HG03045 (cell line): ENCODE data around the gene PHF24.
"Not testable (repeated sequence)": the region's sequence is repeated elsewhere in the genome, so short reads cannot be mapped to it uniquely, and the experiment has no call there.

Experiments used
- ATAC-seq: cut with Tn5 transposase; IDR thresholded peaks from one replicate; pipeline ENCODE4 v1.9.1; 2021; ENCODE audit warnings: mild to moderate bottlenecking, moderate library complexity; ENCODE audit not compliant: unreplicated experiment

The PHF24 gene

DNA sequence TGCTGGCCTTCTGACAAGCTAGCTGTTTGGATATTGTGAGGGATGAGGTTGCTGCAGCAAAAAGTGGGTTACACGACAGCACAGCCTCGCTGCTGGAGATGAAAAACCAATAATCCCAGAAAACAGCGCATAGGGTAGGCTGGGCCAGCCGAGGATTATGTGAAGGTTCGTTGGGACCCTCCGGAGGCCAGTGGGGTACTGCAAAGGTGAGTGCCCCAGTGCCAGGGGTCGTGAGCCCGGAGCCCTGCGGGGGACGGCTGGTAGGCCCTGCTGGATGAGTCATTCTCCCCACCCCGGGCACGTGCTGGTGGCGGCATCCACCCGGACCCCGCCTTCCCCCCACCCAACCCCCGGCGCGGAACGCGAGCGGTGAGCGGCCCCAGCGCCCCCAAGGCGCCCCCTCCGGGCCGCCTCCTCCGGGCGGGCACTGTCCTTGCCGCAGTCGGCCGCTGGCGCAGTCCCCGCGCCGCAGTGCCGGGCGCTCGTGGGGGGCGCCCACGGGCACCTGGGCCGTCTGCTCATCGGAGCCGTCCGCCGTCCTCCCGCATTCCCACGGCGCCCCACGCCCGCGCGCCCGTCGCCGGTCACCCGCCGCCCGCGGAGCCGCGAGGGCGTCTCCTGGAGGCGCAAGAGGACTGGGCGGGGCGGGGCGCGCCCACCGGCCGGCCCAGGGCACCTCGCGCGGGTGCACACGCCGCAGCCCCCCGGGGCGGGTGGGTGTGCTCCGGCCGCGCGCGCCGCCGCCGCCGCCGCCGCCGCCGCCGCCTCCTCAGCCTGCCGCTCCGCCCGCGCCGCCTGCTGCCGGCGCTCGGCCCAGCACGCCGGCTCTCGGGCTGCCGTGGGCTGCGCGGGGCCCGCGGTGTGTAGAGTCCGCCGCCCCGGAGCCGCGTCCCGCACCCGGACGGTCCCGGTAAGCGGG lies at the start of gene PHF24:
Gene PHF24, plus strand, starts transcription at position 794 of the 919 bp plus-strand sequence. CDS start 13,014 bp downstream, outside the sequence.
- ATAC-seq = no peak

- ATAC-seq = no peak
Measured at GRCh38 chr9:34927061-34927460, 31.0 kb upstream of the PHF24 start.

DNA sequence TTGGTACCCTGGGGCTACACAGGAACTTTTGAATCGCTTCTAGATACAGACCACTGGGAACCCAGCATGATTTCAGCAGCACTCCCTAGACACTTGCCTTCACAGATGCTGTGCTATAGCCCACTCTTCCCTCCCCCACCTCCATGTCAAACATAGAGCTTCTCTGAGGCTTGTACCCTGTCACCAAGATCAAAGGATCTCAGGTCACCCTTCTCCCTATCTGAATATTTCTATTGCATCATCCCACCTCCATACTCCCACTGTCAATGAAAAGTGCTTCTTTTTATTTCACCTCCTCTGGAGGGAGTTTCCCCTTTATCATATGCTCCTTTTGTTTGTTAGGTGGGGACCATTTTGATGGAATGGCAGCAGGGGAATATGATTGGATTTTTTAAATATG lies 29.2 kb upstream of the PHF24 start:
- no peak for ATAC-seq

GRCh38 chr9:34929506-34930102 lies 28.5 kb upstream of the PHF24 start:
- no peak for ATAC-seq

DNA sequence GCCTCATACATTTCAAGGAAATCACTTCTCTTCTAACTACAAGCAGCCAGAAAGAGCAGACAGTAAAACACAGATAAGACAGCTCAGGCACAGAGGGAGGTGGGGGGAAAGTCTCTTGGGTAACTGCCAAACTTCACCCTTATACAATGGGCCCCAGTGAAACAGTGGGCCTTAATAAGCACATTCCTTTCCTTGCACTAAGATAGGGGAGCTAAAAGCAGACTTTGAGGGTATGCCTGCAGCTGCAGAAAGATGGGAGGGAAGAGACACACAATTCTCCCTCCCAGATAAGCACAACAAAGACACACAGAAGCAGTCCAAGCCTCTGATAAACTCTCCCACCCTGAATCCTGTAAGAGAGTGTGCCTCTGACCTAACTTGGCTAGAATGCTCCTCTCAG lies 18.1 kb upstream of the PHF24 start:
- ATAC-seq = not testable (repeated sequence)

DNA sequence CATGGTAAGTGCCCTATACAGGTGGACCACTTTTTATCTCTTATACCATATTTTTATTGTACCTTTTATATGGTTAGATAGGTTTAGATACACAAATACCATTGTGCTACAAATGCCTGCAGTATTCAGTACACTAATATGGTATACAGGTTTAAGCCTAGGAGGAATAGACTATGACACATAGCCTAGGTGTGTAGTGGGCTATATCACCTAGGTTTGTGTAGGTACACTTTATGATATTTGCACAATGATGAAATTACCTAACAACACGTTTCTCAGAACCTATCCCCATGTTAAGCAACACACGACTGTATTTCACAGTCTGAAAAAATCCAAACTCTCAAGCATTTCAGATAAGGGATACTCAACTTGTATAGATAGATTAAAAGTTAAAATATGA lies 9.6 kb upstream of the PHF24 start:
- no peak for ATAC-seq

- no peak for ATAC-seq
Measured at GRCh38 chr9:34954225-34954624, 3.9 kb upstream of the PHF24 start.

DNA sequence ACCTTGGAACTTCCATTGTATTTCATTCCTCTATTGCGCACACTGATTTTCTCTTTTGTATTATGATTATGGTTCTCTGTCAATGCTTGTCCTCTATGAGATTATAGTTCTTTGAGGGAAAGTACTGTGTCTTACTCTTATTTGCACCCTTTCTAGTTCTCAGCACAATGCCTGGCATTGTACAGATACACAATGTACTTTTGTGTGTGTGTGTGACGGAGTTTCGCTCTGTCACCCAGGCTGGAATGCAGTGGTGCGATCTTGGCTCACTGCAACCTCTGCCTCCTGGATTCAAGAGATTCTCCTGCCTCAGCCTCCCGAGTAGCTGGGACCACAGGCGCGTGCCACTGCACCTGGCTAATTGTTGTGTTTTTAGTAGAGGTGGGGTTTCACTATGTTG lies 2.0 kb upstream of the PHF24 start:
- not testable (repeated sequence) for ATAC-seq

DNA sequence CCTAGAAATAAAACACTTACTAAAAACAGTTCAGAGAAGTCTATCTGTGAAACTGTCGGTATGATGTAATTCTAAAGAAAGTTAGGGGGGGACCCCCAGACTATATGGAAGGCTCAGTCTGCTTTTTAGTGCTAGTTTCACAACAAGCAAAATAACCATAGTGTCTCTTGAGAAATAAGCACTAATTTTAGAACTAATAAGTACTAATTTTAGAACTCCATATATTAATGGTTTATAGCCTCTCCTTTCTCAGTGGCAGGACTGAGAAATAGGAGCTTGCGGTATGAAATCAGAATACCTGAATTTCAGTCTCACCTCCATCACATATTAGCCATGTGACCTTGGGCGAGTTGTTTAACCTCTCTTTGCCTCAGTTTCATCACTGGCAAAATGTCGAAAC lies 1.4 kb upstream of the PHF24 start:
- no peak for ATAC-seq

GRCh38 chr9:34958411-34958982 lies 412 bp downstream of the PHF24 start:
- no peak for ATAC-seq

DNA sequence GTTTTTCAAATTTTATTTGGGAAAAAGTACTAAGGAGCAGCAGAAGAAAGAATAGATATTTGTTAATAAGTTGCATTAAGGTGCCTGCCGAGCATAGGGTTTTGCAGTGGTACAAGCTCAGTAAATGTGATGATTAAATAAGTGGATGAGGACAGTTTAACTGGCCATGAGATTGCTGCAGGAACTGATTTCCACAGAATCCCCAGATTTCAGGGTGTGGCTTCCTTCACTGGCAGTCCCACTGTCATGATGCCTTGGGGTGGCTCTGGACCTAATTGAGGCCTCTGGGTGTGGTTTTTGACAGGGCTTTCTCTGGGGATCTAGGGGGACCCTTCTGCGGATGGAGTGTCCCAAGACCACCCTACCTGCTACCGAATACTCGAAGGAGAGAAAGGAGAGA lies 1.4 kb downstream of the PHF24 start:
- ATAC-seq = no peak

GRCh38 chr9:34961574-34962490 lies 3.7 kb downstream of the PHF24 start:
- no peak for ATAC-seq

DNA sequence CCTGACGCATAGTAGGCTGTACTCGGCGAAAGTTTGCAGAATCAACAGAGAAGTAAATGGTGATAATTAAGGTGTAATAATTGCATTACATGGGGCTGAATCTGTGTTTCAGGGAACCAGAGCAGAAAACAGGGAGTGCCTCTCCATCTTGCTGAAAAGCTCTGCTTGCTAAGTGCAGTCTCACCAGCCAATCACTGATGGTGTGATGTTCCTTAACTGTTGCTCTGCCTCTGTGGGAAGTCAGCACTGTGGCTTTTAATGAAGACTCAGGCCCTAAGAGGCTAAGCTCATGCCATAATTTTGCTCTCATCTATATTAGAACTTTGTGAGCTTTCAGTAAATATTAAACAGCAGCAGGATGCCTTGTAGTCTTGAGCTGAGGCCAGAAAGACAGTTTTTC lies 4.5 kb downstream of the PHF24 start:
- ATAC-seq = no peak

DNA sequence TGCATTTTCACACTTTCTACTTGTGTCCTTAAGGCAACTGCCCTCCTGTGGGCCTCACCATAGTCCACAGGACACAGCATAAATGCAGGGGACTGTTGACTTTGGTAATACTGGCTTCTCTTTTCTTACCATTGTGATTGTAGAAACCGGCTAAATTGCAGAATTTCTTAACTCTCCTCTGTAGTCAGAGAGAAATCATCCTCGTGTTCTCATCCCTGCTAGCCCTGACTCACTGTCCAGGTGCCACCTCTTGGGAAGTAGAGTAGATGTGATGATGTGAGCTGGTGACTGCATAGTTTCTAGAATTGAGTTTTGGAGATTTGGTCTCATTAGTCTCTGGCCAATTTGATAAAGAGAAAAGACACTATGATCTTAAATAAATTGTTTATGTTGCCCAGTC lies 5.5 kb downstream of the PHF24 start:
- ATAC-seq = no peak

DNA sequence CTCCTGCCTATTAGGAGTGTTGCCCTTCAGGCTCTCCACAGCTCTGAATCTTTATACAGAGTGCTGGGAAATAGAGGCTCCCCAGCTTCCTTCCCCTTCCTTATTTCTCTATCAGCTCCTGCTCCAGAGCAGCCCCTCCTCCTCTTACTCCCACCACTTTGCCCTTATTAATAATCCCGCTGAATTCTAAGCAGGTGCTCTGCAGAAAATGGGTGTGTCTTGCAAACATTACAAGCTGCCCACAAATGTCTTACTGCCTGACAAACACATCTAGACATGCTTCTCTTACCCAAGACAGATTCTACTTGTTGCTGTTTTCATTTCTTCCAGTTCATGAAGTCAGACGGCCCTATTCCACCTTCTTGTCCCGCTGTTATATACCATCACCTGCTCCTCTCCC lies 6.4 kb downstream of the PHF24 start:
- no peak for ATAC-seq

GRCh38 chr9:34971146-34971811 lies 13.2 kb downstream of the PHF24 start:
- no peak for ATAC-seq

DNA sequence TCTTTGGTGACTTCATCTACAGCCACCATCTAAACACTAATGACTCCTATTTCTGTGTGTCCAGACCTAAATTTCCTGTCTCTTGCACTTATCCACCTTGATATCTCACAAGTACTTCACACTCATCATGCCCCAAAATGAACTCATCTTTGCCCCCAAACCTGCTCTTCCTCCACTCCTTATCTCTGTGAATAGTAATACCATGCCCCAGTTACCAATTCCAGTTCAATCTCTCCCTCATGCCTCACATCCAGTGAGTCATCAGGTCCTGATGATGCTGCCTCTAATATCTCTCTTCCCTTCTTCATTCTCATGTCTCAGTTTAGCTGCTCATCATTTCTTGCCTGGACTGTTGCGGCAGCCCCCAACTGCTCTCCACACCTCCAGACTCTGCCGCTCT lies 16.6 kb downstream of the PHF24 start:
- ATAC-seq = no peak

- ATAC-seq = no peak
Measured at GRCh38 chr9:34976441-34976840, 18.4 kb downstream of the PHF24 start.

- ATAC-seq = no peak
Measured at GRCh38 chr9:34976992-34977391, 18.9 kb downstream of the PHF24 start.

- ATAC-seq = no peak
Measured at GRCh38 chr9:34980181-34980761, 22.2 kb downstream of the PHF24 start.
